ENCODE data around the gene EAPP.

EAPP gene

DNA sequence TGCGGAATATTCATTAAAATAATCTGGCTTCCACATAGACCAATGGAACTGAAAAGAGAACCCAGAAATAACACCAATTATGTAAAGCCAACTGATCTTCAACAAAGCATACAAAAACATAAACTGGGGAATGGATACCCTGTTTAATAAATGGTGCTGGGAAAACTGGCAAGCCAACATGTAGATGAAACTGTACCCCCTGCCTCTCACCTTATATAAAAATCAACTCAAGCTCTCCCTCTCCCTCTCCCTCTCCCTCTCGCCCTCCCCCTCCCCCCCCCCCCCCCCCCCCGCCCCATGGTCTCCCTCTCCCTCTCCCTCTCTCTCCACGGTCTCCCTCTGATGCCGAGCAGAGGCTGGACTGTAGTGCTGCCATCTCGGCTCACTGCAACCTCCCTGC lies 64.3 kb downstream of the EAPP start:
- H3K36me3 Mint-ChIP-seq (ENCODE audit: low read depth) = no peaks in the 10 kb centered on the region
- no peaks in the 10 kb centered on the region for H3K4me1 Mint-ChIP-seq (ENCODE audit: low read depth)
- no peak overlapping the region for H3K27ac Mint-ChIP-seq
- H3K9me3 Mint-ChIP-seq = no peaks in the 10 kb centered on the region
- H3K4me3 Mint-ChIP-seq = no peak overlapping the region
- H3K27me3 Mint-ChIP-seq = no peaks in the 10 kb centered on the region

DNA sequence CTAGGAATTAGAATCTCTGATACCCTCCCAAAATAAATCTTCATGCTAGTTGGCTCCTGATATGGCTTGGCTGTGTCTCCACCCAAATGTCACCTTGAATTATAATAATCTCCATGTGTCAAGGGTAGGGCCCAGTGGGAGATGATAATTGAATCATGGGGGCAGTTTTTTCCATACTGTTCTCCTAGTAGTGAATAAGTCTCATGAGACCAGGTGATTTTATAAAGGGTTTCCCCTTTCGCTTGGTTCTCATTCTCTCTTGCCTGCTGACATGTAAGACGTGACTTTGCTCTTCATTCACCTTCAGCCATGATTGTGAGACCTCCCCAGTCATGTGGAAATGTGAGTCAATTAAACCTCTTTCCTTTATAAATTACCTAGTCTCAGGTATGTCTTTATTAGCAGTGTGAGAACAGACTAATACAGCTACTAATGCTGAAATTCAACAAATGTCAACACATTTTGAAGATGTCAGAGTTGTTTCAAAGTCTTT lies 65.3 kb downstream of the EAPP start:
- no peaks in the 10 kb centered on the region for H3K4me1 Mint-ChIP-seq (ENCODE audit: low read depth)

GRCh38 chr14:34472706-34473279 lies 66.7 kb downstream of the EAPP start:
- Mint-ChIP-seq H3K9me3 (no peaks in the 10 kb centered on the region), H3K27ac (no peak overlapping the region), H3K36me3 (ENCODE audit: low read depth) (no peaks in the 10 kb centered on the region), H3K4me3 (no peak overlapping the region), H3K27me3 (no peaks in the 10 kb centered on the region), H3K4me1 (ENCODE audit: low read depth) (no peaks in the 10 kb centered on the region)

More for the DNA sequence above, 65.3 kb downstream of the EAPP start:
- no peaks in the 10 kb centered on the region for H3K36me3 Mint-ChIP-seq (ENCODE audit: low read depth)
- H3K4me3 Mint-ChIP-seq = no peak overlapping the region
- no peaks in the 10 kb centered on the region for H3K9me3 Mint-ChIP-seq
- no peak overlapping the region for H3K27ac Mint-ChIP-seq
- no peaks in the 10 kb centered on the region for H3K27me3 Mint-ChIP-seq

- Mint-ChIP-seq H3K27me3 (no peaks in the 10 kb centered on the region), H3K4me3 (no peak overlapping the region), H3K9me3 (no peaks in the 10 kb centered on the region), H3K36me3 (ENCODE audit: low read depth) (no peaks in the 10 kb centered on the region), H3K4me1 (ENCODE audit: low read depth) (no peaks in the 10 kb centered on the region), H3K27ac (no peak overlapping the region)
Measured at GRCh38 chr14:34470319-34470718, 69.2 kb downstream of the EAPP start.

DNA sequence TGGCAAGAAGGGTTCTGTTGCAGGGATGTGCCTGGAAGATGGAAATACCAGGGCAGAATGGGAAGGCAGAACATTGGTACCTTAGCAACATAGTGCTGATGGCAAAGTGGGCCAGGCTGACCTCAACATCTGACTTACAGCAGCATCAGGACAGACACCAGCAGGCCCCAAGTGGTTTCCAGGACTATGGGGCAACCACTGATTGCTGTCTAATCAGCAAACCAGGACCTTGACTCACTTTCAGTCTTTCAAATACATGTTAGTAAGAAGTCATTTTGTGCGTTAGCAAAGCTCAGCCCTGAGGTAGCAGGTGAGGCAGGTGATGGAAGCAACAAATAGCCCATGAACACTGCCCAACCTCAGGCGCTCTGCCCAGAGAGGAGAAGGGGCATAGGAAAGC lies 72.8 kb downstream of the EAPP start:
- no peaks in the 10 kb centered on the region for H3K4me1 Mint-ChIP-seq (ENCODE audit: low read depth)
- H3K4me3 Mint-ChIP-seq = no peak overlapping the region
- H3K27me3 Mint-ChIP-seq = no peaks in the 10 kb centered on the region
- no peaks in the 10 kb centered on the region for H3K9me3 Mint-ChIP-seq
- no peaks in the 10 kb centered on the region for H3K36me3 Mint-ChIP-seq (ENCODE audit: low read depth)
- H3K27ac Mint-ChIP-seq = no peak overlapping the region
